G401.6 (cell line): ENCODE data around the gene TGDS.
A peak's percentile ranks its signal among the peaks of the same experiment; 100 is the strongest.
"Not testable (repeated sequence)": the region's sequence is repeated elsewhere in the genome, so short reads cannot be mapped to it uniquely, and the experiment has no call there.

ENCODE experiments used
- FAIRE-seq: peaks from 2 replicates; lab custom pipeline; 2012; peaks lifted over from hg19 to GRCh38; lab: Jason Lieb, UNC

The TGDS gene, protein sequence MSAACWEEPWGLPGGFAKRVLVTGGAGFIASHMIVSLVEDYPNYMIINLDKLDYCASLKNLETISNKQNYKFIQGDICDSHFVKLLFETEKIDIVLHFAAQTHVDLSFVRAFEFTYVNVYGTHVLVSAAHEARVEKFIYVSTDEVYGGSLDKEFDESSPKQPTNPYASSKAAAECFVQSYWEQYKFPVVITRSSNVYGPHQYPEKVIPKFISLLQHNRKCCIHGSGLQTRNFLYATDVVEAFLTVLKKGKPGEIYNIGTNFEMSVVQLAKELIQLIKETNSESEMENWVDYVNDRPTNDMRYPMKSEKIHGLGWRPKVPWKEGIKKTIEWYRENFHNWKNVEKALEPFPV

DNA sequence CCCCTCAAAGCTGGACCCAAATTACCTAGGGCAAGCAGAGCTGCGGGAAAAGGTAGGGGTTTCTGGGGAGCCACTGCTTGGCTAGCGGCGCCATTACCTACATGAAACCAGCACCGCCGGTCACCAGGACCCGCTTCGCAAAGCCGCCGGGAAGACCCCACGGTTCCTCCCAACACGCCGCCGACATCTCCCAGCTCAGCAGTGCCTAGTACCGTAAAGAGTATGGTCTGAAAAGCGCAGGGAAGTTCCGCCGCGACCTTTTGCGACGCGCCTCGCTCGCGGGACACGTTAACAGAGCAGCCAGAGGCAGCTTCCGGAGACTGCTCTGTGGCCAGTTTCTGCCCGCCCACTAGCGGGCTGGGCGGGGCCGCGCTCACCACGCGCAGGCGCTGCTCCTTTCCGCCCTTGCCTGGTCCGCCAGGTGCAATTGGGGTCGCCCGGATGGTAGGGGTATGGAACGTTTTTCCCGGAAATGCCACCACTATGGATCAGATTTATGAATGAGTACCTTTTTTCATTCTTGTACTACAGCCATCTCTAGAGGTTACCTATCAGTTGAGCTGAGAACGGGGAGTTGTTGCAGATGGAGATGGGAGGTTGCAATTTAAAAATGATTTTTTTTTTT, at the start of gene TGDS:
TSS of gene TGDS (minus strand) at position 203 of the 625 bp plus-strand sequence. CDS start at position 187, 16 bp downstream.
- FAIRE-seq, result peak; percentile 92

DNA sequence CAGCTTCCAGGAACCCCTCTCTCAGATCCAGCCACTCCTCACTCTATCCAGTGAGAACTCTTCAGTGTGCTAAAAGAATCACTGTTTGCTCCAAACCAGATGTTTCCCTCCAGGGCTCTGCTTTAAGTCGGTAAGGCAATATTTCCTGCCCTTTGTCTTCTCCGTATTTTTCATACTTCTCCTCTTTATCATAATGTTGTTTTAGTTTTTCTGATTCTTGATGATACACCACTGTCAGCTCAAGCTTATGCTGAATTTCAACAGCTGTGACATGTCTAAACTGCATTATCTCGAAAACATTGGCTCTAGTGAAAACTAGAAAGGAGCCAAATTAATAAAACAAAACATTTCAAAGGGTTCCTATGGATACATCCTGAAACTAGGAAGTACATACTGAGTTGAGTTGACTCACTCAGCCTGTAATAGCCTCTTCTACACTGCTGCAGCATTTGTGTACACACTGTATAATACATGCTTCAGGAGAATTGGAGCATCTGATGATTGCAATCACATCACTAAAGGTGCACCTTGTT, 45.5 kb upstream of the TGDS start:
- no peak for FAIRE-seq

DNA sequence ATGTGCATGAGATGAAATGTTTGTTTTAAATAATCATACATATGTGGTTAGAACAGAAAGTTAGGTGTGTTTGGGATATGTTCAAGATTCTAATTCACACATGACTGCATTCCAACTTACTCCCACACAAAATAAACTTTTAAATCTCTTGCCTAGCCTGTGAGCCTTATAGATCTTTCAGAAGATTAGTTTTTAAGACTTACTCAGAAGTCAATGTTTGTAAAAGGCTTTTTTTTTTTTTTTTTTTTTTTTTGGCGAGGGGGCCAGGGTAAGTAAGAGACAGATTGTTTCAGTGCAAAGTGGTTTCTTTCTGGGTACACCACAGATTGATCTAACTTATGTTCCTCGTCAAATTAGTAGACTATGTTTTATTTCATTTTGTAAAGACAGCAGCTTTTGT, 44.8 kb upstream of the TGDS start:
- no peak for FAIRE-seq

DNA sequence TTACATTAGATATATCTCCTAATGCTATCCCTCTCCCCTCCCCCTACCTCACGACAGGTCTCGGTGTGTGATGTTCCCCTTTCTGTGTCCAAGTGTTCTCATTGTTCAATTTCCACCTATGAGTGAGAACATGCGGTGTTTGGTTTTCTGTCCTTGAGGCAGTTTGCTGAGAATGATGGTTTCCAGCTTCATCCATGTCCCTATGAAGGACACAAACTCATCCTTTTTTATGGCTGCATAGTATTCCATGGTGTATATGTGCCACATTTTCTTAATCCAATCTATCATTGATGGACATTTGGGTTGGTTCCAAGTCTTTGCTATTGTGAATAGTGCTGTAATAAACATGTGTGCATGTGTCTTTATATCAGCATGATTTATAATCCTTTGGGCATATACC, 41.7 kb upstream of the TGDS start:
- not testable (repeated sequence) for FAIRE-seq

DNA sequence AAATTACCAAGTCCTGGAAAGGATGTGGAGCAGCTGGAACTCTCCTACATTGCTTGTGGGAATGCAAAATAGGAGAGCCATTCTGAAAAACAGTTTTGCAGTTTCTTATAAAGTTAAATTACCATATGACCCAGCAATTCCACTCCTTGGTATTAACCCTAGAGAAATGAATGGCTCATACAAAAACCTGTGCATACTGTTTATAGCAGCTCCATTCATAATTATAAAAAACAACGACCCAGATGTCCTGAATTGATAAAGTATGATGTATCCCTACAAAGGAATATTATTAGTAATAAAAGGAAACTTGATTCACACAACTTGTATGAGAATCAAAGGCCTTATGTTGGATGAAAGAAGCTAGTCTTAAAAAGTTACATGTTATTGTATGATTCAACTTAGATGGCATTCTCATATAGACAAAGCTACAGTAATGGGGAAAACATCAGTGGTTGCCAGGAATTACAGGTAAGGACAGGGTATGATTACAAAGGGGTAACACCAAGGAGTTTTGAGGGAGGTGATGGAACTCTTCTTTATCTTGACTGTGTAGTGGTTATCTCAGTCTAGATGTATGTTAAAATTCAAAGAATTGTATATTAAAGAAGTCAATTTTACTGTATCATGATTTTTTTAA, 41.1 kb upstream of the TGDS start:
- no peak for FAIRE-seq

DNA sequence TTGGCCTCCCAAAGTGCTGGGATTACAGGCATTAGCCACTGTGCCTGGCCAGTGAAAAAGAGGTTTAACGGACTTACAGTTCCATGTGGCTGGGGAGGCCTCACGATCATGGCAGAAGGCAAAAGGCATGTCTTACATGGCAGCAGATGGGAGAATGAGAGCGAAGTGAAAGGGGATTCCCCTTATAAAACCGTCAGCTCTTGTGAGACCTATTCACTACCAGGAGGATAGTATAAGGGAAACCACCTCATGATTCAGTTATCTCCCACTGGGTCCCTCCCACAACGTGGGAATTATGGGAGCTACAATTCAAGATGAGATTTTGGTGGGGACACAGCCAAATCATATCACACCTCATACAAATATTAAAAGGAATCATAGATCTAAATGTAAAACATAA, 40.1 kb upstream of the TGDS start:
- FAIRE-seq, result not testable (repeated sequence)

DNA sequence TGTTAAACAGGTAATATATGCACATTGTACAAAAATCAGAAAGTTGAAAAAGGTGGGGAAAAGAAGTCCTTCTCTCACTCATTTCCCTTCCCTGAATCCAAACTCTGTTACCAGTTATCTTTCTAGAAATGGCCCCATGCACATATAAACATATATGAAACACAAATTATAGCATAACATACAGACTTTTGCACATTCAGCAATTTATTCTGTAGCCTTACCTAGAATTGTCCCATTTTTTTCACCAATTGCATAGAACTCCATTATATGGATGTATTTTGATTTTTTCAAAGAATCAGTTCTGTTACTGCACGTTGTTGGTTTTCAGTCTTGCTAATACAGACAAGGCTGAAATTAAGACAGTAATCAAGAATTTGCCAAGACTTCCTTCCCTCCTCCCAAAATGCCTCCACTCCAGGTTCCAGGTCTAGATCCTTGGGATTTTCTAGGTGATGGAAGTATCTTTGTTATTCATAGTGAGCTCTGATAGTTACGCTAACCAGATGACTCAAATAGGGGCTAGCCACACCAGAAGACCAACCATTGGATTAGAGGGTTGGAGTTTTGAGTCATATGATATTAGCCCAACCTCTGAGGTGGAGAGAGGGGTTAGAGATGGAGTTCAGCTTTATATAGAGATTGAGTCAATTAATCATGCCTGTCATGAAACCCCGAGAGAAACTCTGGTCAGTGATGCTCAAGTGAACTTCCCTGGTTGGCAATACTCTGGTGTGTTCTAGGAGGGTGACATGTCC, 36.5 kb upstream of the TGDS start:
- FAIRE-seq, result no peak

DNA sequence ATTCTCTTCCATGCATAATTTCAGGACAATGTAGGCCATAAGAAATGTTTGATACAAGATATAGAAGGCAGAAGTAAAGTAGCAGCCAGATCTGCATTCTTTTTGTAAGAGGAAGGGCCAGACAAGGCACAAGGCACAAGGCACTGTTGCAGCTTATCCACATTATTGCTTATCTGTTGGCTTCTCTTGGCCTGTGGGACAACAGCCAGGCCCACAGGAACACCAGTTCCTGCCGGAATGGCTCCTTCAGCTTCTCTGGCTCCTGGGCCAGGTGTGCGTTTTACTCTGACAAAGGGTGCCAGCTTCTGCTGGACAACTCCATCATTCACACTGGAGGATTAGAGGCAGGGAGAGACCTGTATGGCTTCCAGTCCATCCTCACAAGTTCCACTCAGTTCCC, 34.9 kb upstream of the TGDS start:
- no peak for FAIRE-seq

DNA sequence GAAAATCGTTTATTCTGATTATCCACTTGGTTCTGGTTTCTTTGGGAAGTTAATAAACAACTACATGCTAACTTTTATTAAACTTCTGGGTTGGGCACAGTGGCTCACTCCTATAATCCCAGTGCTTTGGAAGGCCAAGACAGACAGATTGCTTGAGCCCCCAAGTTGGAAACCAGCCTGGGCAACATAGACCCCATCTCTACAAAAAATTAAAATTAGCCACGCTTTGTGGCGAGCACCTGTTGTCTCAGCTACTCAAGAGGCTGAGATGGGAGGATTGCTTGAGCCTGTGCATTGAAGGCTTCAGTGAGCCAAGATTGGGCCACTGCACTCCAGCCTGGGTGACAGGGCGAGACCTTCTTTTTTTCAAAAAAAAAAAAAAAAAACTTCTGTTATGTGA, 27.4 kb upstream of the TGDS start:
- no peak for FAIRE-seq

DNA sequence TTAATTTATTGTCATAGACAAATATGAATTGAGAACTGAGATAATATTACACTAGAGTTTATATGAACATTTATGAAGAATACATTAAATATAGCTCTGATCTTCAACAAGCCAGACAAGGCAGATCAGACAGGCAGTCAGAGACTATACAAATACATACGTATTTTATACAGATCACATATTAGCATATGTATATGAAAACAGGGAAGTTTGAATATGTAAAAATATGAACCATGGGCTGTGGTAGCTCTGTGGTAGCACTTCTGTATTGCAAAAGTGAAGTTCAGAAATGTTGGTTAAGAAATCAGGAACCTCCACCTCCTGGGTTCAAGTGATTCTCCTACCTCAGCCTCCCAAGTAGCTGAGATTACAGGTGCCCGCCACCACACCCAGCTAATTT, 26.4 kb upstream of the TGDS start:
- FAIRE-seq, result no peak

DNA sequence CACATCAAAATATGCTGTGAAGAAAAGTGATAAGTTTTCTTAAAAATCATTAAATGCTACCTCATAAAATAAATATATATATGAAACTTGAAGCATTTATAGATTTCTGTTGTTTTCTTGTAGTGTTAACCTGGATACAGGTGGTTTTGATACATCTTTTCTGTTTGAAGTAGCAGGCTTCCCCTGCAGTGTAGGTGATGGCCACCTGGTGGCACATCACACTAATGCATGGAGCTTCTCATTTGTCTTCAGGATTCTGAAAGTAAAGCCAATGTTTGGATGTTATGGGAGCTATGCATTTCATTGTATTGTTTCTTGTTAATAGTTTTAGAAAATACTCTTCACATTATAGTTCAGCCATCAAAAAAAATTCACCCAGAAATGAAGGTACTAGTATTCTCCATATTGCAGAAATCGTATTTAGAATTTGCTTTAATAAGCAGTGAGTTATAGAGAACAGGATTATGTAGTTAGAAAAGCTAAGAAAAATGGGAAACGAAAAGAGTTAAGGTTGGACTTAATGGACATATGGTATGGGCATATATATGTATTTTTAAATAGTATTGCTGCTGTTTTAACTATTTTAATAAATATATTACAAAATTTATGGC, 24.4 kb upstream of the TGDS start:
- peak; percentile 84 for FAIRE-seq

DNA sequence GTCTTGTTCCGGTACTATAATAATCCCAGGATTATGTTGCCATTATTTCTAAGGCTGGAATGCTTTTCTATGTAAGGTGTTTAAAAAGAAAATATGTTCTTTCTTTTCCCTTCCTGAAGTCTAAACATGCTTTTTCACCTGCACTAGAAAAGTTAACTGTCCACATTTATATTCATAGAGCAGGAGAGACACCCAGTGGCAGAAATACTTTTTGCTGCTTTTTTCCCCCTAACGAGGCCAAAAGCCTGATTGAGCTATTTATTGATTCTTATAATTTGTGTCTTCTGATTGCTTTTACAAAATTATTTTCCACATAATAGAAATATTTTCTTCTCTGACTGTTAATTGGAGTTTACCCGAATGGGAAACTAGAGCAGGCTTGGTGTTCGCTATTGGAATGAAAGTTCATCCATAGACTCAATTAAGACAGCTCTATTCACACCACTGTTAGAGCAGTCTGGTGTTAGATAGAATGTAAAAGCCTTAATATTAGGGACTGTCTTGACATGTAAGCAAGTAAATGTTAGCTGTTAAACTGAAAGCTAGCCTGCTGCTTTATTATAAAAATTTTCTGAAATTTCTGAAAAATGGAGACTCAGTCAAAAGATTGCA, 21.5 kb upstream of the TGDS start:
- peak; percentile 96 for FAIRE-seq

DNA sequence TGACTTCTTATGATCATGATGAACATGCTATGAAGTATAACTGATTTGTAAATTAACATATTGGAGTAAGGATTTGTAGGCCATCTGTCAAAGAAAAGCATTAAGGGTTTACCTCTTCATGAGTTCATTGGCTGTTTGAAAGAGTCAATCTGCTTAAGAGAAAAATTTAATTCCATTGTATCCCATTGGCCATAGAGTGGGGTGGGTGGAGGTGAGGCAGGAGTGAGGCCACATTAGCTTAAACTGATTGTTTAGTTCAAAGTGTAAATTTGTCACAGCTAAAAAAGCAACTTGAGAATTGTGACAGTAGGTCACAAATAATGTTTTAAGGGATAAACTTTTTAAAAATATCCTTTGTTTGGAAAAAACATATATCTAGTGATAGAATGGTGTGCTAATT, 17.1 kb upstream of the TGDS start:
- FAIRE-seq, result no peak

DNA sequence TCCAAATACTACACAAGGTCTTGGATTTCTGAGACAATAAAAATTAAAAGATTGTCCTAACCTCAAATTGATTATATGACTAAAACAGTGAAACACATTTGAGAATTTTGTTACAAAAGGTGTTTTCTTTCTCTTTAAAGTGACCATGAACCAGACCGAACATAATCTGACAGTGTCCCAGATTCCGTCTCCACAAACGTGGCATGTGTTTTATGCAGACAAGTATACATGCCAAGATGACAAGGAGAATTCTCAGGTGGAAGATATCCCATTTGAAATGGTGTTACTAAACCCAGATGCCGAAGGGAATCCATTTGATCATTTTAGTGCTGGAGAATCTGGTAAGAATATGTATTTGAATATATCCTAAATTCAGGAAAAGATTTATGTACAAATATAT, 16.1 kb upstream of the TGDS start:
- FAIRE-seq, result no peak

DNA sequence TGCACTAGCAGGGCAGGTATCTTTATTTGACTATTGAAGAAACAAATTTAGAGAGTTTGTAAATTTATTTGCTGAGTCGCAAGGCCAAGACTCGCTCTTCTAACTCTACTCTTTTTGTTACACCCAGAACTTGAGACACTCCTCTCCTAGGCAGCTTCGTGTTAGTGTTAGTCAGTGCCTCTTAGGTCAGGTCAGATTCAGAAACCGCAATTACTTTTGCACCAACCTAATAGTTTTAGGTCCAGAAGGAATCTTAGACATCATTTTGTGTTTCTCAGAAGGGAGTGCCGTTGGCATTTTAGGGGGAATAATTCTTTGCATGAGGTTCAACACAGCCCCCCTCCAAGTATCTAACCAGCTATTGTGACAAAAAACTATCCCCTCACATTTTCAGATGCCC, 14.5 kb upstream of the TGDS start:
- no peak for FAIRE-seq

DNA sequence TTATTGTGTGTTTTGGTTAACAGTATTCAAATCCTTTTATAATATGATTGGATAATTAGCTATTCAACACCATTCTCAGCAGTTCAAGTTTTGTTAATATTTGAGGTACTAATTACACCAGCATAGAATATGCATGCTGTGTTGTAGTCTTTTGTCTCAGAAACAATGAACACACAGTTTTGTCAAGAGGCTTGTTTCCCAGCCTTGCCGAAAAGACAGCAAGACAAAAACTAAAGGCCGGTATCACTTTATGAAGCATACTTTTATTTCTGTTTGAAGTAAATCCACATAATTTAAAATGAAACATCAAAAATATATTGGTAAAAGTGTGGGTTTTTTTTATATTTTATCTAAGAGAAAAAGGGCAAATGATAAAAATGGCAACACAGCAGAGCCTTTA, 13.2 kb upstream of the TGDS start:
- FAIRE-seq, result no peak

DNA sequence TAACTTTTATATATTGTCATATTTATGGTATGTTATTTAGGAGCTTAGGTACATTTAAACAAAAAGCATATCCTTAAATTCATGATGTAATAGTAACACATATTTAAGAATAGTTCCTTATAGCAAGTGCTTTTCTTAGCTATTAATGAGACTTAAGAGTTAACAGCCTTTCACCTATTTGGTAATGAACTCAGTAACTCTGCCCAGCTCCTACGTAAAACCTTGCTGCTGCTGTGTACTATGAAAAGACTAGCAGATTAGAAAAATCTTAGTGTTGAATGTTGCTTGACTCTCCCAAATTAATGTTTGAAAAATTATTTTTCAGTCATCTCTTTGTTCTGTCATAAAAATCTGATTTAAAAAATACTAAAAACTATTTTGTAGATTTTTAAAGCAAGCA, 12.6 kb upstream of the TGDS start:
- FAIRE-seq, result peak; percentile 40

DNA sequence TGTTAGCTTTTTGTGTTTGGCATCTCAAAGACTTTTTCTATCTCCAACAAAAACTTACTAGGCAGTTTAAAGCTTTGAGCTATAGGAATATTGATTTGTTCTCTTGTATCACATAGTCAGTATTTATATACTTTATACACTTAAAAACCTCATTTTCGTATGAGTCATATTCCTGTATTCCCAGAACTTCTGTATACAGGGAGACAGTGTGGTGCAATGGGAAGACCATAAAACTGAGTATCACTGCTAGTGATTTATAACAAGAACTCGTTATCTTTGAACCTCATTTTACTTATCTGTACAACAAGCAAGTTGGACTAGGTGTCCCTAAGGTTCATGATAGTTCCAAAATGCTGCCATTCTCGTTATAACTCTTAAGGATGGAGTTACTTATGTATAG, 12.0 kb upstream of the TGDS start:
- FAIRE-seq, result no peak

DNA sequence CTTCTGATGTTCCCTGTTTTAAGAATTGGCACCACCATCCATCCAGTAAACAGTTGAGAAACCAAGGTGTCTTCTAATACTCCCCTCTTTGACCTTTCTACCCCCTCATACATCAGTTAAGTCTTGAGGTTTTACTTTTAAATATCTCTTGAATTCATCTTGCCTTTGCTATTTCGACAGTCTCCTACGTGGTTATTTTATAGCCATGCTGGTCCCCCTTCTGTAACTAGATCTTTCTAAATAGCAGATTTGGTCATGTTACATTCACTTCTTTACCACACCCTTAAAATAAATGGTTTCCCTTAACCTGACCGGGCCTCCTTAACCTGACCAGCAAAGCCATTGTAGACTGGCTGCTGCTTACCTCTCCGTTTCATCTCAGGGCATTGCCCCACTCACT, 11.1 kb upstream of the TGDS start:
- no peak for FAIRE-seq

DNA sequence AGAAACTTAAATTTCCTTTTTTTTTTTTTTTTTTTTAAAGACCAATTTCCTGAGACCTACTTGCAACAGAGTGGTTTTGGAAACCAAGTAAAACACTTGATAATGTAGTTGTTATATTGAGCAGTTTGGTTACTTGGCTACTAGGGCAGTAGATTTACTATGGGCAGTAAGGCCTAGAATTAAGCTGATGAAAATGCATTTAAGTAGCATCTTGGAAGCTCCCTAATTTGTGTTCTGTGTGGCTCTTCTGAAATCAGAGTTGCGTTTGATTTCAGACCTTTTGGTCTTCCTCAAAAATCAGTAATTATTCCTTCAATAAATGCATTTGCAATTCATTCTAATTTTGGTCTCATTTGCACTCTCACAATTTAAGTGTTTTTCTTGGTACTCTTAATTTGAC, 6.5 kb upstream of the TGDS start:
- no peak for FAIRE-seq
